Measurements from ENCODE around the gene TMPRSS3.

DNA sequence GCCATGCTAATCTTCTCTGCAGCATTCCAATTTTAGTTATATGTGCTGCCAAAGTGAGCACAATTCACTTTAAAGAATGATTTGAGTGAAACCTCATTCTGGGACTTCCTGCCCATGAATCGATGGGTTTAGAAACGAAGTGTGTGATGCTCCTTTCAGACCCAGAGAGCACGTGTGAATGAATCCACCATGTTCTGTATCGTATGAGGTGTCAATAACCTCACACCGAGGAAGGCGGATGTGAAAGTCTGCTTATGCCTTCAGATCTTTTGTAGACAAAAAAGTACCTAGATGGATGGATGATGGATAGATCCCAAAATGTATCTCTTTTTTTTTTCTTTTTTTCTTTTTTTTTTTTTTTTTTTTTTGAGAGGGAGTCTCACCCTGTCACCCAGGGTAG is 21.7 kb upstream of the TMPRSS3 start:
- TF ChIP-seq, protein P1, sequence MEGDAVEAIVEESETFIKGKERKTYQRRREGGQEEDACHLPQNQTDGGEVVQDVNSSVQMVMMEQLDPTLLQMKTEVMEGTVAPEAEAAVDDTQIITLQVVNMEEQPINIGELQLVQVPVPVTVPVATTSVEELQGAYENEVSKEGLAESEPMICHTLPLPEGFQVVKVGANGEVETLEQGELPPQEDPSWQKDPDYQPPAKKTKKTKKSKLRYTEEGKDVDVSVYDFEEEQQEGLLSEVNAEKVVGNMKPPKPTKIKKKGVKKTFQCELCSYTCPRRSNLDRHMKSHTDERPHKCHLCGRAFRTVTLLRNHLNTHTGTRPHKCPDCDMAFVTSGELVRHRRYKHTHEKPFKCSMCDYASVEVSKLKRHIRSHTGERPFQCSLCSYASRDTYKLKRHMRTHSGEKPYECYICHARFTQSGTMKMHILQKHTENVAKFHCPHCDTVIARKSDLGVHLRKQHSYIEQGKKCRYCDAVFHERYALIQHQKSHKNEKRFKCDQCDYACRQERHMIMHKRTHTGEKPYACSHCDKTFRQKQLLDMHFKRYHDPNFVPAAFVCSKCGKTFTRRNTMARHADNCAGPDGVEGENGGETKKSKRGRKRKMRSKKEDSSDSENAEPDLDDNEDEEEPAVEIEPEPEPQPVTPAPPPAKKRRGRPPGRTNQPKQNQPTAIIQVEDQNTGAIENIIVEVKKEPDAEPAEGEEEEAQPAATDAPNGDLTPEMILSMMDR (IDR thresholded peaks at IDR 0.05) = no peak
- TF ChIP-seq POLR2A (IDR thresholded peaks at IDR 0.05) = no peak
